Activated T-helper 1 cell treated with anti-CD3 and anti-CD28 coated beads, Interleukin-12 subunit alpha, Interleukin-12 subunit beta, Interleukin-2, Interleukin-4 antibody, amounts not matched to agents 30 ng/mL and 10 ng/mL and 1 ng/mL, durations not matched to agents 14 hours and 24 hours and 36 hours (primary cell): ENCODE results near the gene INKA1. TPM values are rescaled to one million over a fixed set of nuclear protein-coding genes. Genes with fewer than 3 reads are reported as not detected.
"Not testable (repeated sequence)": the region's sequence is repeated elsewhere in the genome, so short reads cannot be mapped to it uniquely, and the experiment has no call there.

Experiments
- DNase-seq: peaks from one replicate; pipeline ENCODE4 v3.0.0; 2021; ENCODE audit warnings: low spot score
- H3K27ac Mint-ChIP-seq: one replicate; pipeline ENCODE4 v1.8.0; 2021; ENCODE audit warnings: mild to moderate bottlenecking, mixed read lengths
- H3K27me3 Mint-ChIP-seq: one replicate; pipeline ENCODE4 v1.8.0; 2022; ENCODE audit warnings: mild to moderate bottlenecking, moderate library complexity, mixed read lengths; ENCODE audit not compliant: insufficient read depth
- H3K36me3 Mint-ChIP-seq: one replicate; pipeline ENCODE4 v1.8.0; 2021; ENCODE audit warnings: low read depth, mixed read lengths
- H3K4me1 Mint-ChIP-seq: one replicate; pipeline ENCODE4 v1.8.0; 2021; ENCODE audit warnings: low read depth, mixed read lengths
- H3K4me3 Mint-ChIP-seq: one replicate; pipeline ENCODE4 v1.8.0; 2021; ENCODE audit warnings: mild to moderate bottlenecking, moderate library complexity, mixed read lengths
- H3K9me3 Mint-ChIP-seq: one replicate; pipeline ENCODE4 v1.8.0; 2021; ENCODE audit warnings: mixed read lengths
- intact Hi-C: fragments of 100-400 bp; cut with micrococcal nuclease; formaldehyde crosslinking; loops from one replicate; pipeline ENCODE4 v1.15.1; 2024
- total RNA-seq: library from RNA; stranded (reverse); gene quantifications from 2 replicates; pipeline ENCODE4 v1.2.3, GENCODE V29; 2022

Gene INKA1
- total RNA-seq, 1 donor from 2014 or later = 2.7 TPM

GRCh38 chr3:49779358-49780079 lies 23.5 kb upstream of the INKA1 start:
- peaks cover 20% of the 10 kb centered on the region for H3K4me1 Mint-ChIP-seq
- no peak overlapping the region for H3K4me3 Mint-ChIP-seq
- H3K9me3 Mint-ChIP-seq = no peaks in the 10 kb centered on the region
- no peak for DNase-seq
- H3K27me3 Mint-ChIP-seq = no peaks in the 10 kb centered on the region
- intact Hi-C loops = loop anchor here (10.0 kb wide), 1 partner anchor 655 kb away; the partner anchor contains the start of gene USP19
- H3K36me3 Mint-ChIP-seq = peaks cover 20% of the 10 kb centered on the region
- H3K27ac Mint-ChIP-seq = no peak overlapping the region

- Mint-ChIP-seq H3K27me3 (no peaks in the 10 kb centered on the region), H3K9me3 (no peaks in the 10 kb centered on the region), H3K4me3 (no peak overlapping the region), H3K27ac (no peak overlapping the region), H3K4me1 (peaks cover 27% of the 10 kb centered on the region), H3K36me3 (peaks cover 22% of the 10 kb centered on the region)
- DNase-seq = no peak
- intact Hi-C loops = loop anchor here (10.0 kb wide), 1 partner anchor 656 kb away; the partner anchor contains the start of gene USP19
Observed at GRCh38 chr3:49780080-49780974, 22.7 kb upstream of the INKA1 start.

GRCh38 chr3:49780975-49781365 lies 22.1 kb upstream of the INKA1 start:
- not testable (repeated sequence) for H3K9me3 Mint-ChIP-seq, DNase-seq, H3K27ac Mint-ChIP-seq

GRCh38 chr3:49781415-49782199 lies 21.5 kb upstream of the INKA1 start:
- Mint-ChIP-seq H3K4me1 (peaks cover 33% of the 10 kb centered on the region), H3K9me3 (no peaks in the 10 kb centered on the region), H3K4me3 (no peak overlapping the region), H3K27ac (no peak overlapping the region), H3K36me3 (peaks cover 26% of the 10 kb centered on the region), H3K27me3 (no peaks in the 10 kb centered on the region)
- intact Hi-C loops = loop anchor here (10.0 kb wide), 1 partner anchor 657 kb away; the partner anchor contains the start of gene USP19
- DNase-seq = no peak

More at GRCh38 chr3:49780975-49781365, 22.1 kb upstream of the INKA1 start:
- H3K4me3 Mint-ChIP-seq, H3K27me3 Mint-ChIP-seq: not testable (repeated sequence)
- intact Hi-C loops = loop anchor here (10.0 kb wide), 1 partner anchor 656 kb away; the partner anchor contains the start of gene USP19
- peaks cover 31% of the 10 kb centered on the region for H3K4me1 Mint-ChIP-seq
- peaks cover 26% of the 10 kb centered on the region for H3K36me3 Mint-ChIP-seq

- Mint-ChIP-seq H3K36me3 (peaks cover 26% of the 10 kb centered on the region), H3K4me1 (peaks cover 40% of the 10 kb centered on the region)
- H3K9me3 Mint-ChIP-seq = not testable (repeated sequence)
Observed at GRCh38 chr3:49782277-49782676, 20.8 kb upstream of the INKA1 start.

GRCh38 chr3:49785565-49786356 lies 17.3 kb upstream of the INKA1 start:
- Mint-ChIP-seq H3K36me3 (peaks cover 17% of the 10 kb centered on the region), H3K27me3 (peaks cover 4% of the 10 kb centered on the region), H3K4me1 (peaks cover 28% of the 10 kb centered on the region), H3K27ac (peak overlapping the region; percentile 91), H3K4me3 (peak overlapping the region; percentile 92), H3K9me3 (no peaks in the 10 kb centered on the region)
- intact Hi-C loops = loop anchor here (1.0 to 10.0 kb wide), 11 partner anchors 17 to 661 kb away; partner anchors contain the start of genes MON1A, MST1R, RBM5 and RBM6
- peak; percentile 17 for DNase-seq

More at GRCh38 chr3:49782277-49782676, 20.8 kb upstream of the INKA1 start:
- DNase-seq, H3K27ac Mint-ChIP-seq, H3K4me3 Mint-ChIP-seq, H3K27me3 Mint-ChIP-seq: not testable (repeated sequence)
- intact Hi-C loops = loop anchor here (10.0 kb wide), 1 partner anchor 657 kb away; the partner anchor contains the start of gene USP19

- DNase-seq = peak; percentile 100
- H3K27me3 Mint-ChIP-seq = peaks cover 8% of the 10 kb centered on the region
- H3K4me3 Mint-ChIP-seq = peak within 1 kb of the TSS; percentile 92
- intact Hi-C loops = loop anchor here (1.0 to 10.0 kb wide), 11 partner anchors 16 to 662 kb away; partner anchors contain the start of genes MON1A, MST1R, RBM5 and RBM6
- H3K9me3 Mint-ChIP-seq = no peaks in the 10 kb centered on the region
- peaks cover 26% of the 10 kb centered on the region for H3K4me1 Mint-ChIP-seq
- peak within 1 kb of the TSS; percentile 94 for H3K27ac Mint-ChIP-seq
- peaks cover 10% of the 10 kb centered on the region for H3K36me3 Mint-ChIP-seq
Observed at GRCh38 chr3:49786357-49787181, 16.5 kb upstream of the INKA1 start, which contains the start of gene IP6K1. Gene IP6K1, minus strand, starts transcription at chr3:49786542. Its CDS starts 38,502 bp downstream, at chr3:49748040.

GRCh38 chr3:49787182-49787464 lies 15.9 kb upstream of the INKA1 start:
- H3K4me1 Mint-ChIP-seq = peaks cover 26% of the 10 kb centered on the region
- no peaks in the 10 kb centered on the region for H3K9me3 Mint-ChIP-seq
- peaks cover 8% of the 10 kb centered on the region for H3K27me3 Mint-ChIP-seq
- H3K36me3 Mint-ChIP-seq = peaks cover 10% of the 10 kb centered on the region
- intact Hi-C loops = loop anchor here (5.0 to 10.0 kb wide), 2 partner anchors 115 to 662 kb away; partner anchors contain the start of genes MST1R and USP19
- peak overlapping the region; percentile 92 for H3K4me3 Mint-ChIP-seq
- no peak for DNase-seq
- H3K27ac Mint-ChIP-seq = peak overlapping the region; percentile 94

- Mint-ChIP-seq H3K4me3 (peak overlapping the region; percentile 92), H3K27ac (no peak overlapping the region)
- intact Hi-C loops = loop anchor here (5.0 to 10.0 kb wide), 2 partner anchors 115 to 663 kb away; partner anchors contain the start of genes MST1R and USP19
Observed at GRCh38 chr3:49787536-49787935, 15.5 kb upstream of the INKA1 start.

GRCh38 chr3:49788056-49788455 lies 15.0 kb upstream of the INKA1 start:
- peaks cover 10% of the 10 kb centered on the region for H3K36me3 Mint-ChIP-seq
- H3K27ac Mint-ChIP-seq = no peak overlapping the region
- no peaks in the 10 kb centered on the region for H3K9me3 Mint-ChIP-seq
- H3K4me1 Mint-ChIP-seq = peaks cover 26% of the 10 kb centered on the region
- no peak overlapping the region for H3K4me3 Mint-ChIP-seq
- H3K27me3 Mint-ChIP-seq = peaks cover 8% of the 10 kb centered on the region
- intact Hi-C loops = loop anchor here (5.0 to 10.0 kb wide), 2 partner anchors 114 to 663 kb away; partner anchors contain the start of genes MST1R and USP19
- DNase-seq = no peak

More at GRCh38 chr3:49787536-49787935, 15.5 kb upstream of the INKA1 start:
- peaks cover 8% of the 10 kb centered on the region for H3K27me3 Mint-ChIP-seq
- DNase-seq = no peak
- peaks cover 26% of the 10 kb centered on the region for H3K4me1 Mint-ChIP-seq
- no peaks in the 10 kb centered on the region for H3K9me3 Mint-ChIP-seq
- peaks cover 10% of the 10 kb centered on the region for H3K36me3 Mint-ChIP-seq
